Measurements from ENCODE around the gene PRPSAP1. TPM values are rescaled to one million over a fixed set of nuclear protein-coding genes. Genes with fewer than 3 reads are reported as not detected.

PRPSAP1 gene
- total RNA-seq, 1 donor from 2014 or later: 69.7 TPM

DNA sequence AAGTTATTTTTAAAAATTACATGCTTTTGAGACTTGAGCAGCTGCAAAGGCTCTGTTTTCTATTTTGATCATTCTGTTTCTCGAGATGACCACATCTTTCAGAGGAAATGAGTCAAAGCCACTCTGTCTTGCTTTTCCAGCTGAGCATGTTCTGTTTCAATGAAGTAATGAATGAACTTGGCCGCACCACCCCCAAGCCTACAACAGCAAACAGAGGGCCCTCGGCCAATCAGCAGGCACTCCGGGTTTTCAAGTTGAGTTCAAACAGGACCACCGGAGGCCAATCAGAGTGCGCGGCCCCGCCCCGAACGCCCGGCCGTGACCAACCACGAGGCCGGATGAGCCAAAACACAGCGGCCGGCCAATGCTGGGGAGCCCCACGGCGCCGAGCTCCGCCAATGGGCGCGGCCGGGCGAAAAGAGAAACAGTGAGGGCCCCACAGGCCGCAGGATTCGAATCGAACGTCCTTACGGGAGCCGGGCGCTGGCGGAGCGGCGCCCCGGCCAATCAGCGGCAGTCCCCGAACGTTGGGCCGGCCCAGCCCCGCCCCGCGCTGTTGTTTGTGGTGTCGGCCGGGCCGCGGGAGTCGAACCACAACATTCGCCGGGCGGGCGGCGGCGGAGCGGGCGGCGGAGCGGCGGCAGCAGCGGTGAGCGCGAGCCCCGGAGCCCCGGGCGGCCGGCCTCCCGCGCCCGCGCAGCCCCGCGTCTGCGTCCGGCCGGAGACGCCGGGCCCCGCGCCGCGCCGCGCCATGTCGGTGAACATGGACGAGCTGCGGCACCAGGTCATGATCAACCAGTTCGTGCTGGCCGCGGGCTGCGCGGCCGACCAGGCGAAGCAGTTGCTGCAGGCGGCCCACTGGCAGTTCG is 88.7 kb downstream of the PRPSAP1 start, which contains the start of gene UBALD2:
Gene UBALD2, plus strand, starts transcription at position 594 of the 869 bp plus-strand sequence. Its CDS starts 158 bp downstream, at position 752.
- no peaks in the 10 kb centered on the region for H3K27me3 Mint-ChIP-seq (ENCODE audit: unreplicated experiment)
- peak; percentile 100 for DNase-seq (ENCODE audit: extremely low spot score, unreplicated experiment)
- H3K4me3 Mint-ChIP-seq (ENCODE audit: unreplicated experiment): peak within 1 kb of the TSS; percentile 79
- H3K9me3 Mint-ChIP-seq (ENCODE audit: unreplicated experiment): no peaks in the 10 kb centered on the region
- TF ChIP-seq, protein P1, sequence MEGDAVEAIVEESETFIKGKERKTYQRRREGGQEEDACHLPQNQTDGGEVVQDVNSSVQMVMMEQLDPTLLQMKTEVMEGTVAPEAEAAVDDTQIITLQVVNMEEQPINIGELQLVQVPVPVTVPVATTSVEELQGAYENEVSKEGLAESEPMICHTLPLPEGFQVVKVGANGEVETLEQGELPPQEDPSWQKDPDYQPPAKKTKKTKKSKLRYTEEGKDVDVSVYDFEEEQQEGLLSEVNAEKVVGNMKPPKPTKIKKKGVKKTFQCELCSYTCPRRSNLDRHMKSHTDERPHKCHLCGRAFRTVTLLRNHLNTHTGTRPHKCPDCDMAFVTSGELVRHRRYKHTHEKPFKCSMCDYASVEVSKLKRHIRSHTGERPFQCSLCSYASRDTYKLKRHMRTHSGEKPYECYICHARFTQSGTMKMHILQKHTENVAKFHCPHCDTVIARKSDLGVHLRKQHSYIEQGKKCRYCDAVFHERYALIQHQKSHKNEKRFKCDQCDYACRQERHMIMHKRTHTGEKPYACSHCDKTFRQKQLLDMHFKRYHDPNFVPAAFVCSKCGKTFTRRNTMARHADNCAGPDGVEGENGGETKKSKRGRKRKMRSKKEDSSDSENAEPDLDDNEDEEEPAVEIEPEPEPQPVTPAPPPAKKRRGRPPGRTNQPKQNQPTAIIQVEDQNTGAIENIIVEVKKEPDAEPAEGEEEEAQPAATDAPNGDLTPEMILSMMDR (IDR thresholded peaks at IDR 0.05): no peak
- no peaks in the 10 kb centered on the region for H3K36me3 Mint-ChIP-seq (ENCODE audit: unreplicated experiment)
- peaks cover 34% of the 10 kb centered on the region for H3K4me1 Mint-ChIP-seq (ENCODE audit: unreplicated experiment)
- H3K27ac Mint-ChIP-seq (ENCODE audit: unreplicated experiment): peak within 1 kb of the TSS; percentile 91

DNA sequence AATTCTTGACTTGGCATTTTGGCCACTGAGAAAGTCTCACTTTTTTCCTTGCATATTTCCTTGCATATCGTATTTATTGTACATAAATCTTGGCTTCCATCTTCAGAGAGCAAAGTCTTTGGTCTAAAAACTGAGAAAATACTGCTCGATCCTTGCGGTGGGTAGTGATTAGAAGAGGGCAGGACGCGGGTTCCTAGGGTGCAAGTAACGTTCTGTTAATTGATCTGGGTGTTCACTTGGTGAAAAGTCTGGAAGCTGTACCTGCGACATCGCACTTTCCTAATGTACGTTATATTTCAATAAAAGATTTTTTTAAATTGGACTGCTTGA is 89.3 kb downstream of the PRPSAP1 start:
- H3K4me3 Mint-ChIP-seq (ENCODE audit: unreplicated experiment): peak overlapping the region; percentile 62
- peak overlapping the region; percentile 91 for H3K27ac Mint-ChIP-seq (ENCODE audit: unreplicated experiment)
- H3K4me1 Mint-ChIP-seq (ENCODE audit: unreplicated experiment): peaks cover 32% of the 10 kb centered on the region
- H3K9me3 Mint-ChIP-seq (ENCODE audit: unreplicated experiment): no peaks in the 10 kb centered on the region
- no peaks in the 10 kb centered on the region for H3K27me3 Mint-ChIP-seq (ENCODE audit: unreplicated experiment)
- no peaks in the 10 kb centered on the region for H3K36me3 Mint-ChIP-seq (ENCODE audit: unreplicated experiment)
- TF ChIP-seq, protein P1 (IDR thresholded peaks at IDR 0.05): no peak
- DNase-seq (ENCODE audit: extremely low spot score, unreplicated experiment): no peak

- no peaks in the 10 kb centered on the region for H3K27me3 Mint-ChIP-seq (ENCODE audit: unreplicated experiment)
- no peaks in the 10 kb centered on the region for H3K36me3 Mint-ChIP-seq (ENCODE audit: unreplicated experiment)
- no peak overlapping the region for H3K4me3 Mint-ChIP-seq (ENCODE audit: unreplicated experiment)
- TF ChIP-seq, protein P1 (IDR thresholded peaks at IDR 0.05): no peak
- peaks cover 27% of the 10 kb centered on the region for H3K4me1 Mint-ChIP-seq (ENCODE audit: unreplicated experiment)
- H3K27ac Mint-ChIP-seq (ENCODE audit: unreplicated experiment): peak overlapping the region; percentile 91
- no peak for DNase-seq (ENCODE audit: extremely low spot score, unreplicated experiment)
- no peaks in the 10 kb centered on the region for H3K9me3 Mint-ChIP-seq (ENCODE audit: unreplicated experiment)
Observed at GRCh38 chr17:76263896-76264295, 89.8 kb downstream of the PRPSAP1 start.

- H3K27ac Mint-ChIP-seq (ENCODE audit: unreplicated experiment): no peak overlapping the region
- H3K36me3 Mint-ChIP-seq (ENCODE audit: unreplicated experiment): no peaks in the 10 kb centered on the region
- no peak overlapping the region for H3K4me3 Mint-ChIP-seq (ENCODE audit: unreplicated experiment)
- DNase-seq (ENCODE audit: extremely low spot score, unreplicated experiment): no peak
- TF ChIP-seq, protein P1 (IDR thresholded peaks at IDR 0.05): no peak
- H3K9me3 Mint-ChIP-seq (ENCODE audit: unreplicated experiment): no peaks in the 10 kb centered on the region
- H3K4me1 Mint-ChIP-seq (ENCODE audit: unreplicated experiment): peaks cover 20% of the 10 kb centered on the region
- H3K27me3 Mint-ChIP-seq (ENCODE audit: unreplicated experiment): no peaks in the 10 kb centered on the region
Observed at GRCh38 chr17:76262732-76263344, 90.9 kb downstream of the PRPSAP1 start.
